Measurements from ENCODE around the gene FN3K. TPM values are rescaled to one million over a fixed set of nuclear protein-coding genes. Genes with fewer than 3 reads are reported as not detected.
"Not testable (repeated sequence)": the region's sequence is repeated elsewhere in the genome, so short reads cannot be mapped to it uniquely, and the experiment has no call there.

Gene FN3K
- total RNA-seq, 4 donors from 2014 or later: 1.1 to 5.5 (median 2.7) TPM

DNA sequence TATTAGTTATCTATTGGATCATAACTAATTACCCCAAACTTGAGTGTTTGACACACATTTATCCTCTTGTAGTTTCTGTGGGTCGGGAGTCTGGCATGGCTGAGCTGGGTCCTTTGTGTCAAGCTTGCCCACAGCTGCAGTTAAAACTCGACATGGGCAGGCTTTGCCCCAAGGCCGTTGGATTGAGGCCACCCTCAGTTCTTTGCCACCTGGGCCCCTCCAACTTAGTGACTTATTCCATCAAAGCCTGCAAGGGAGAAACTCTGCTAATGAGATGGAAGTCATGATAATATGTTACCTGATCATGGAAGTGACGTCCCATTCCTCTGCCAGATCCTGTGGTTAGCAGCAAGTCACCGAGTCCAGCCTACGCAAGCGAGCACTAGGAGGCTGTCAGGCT lies 33.6 kb downstream of the FN3K start:
- Histone ChIP-seq H3K36me3 (peaks cover 0 to 40% of the 10 kb centered on the region in 2 donors), H3K9me3 (no peaks in the 10 kb centered on the region), H3K27me3 (no peaks in the 10 kb centered on the region), H3K4me1 (no peaks in the 10 kb centered on the region), H3K4me3 (no peak overlapping the region), H3K27ac (no peak overlapping the region)
- DNase-seq (no peak), ATAC-seq (no peak)
- in situ Hi-C loops (cut with MboI; ENCODE audit: low sequenced_read_pairs in 4 of 4): loop anchor here in 2 of 4 donors (25.0 kb wide), 2 partner anchors 107 to 407 kb away; partner anchors contain the start of genes TEX19 (in 1 of the 2) and UTS2R (in 1 of the 2)
- intact Hi-C loops (cut with DNase I; ENCODE audit: low total_unique reads): no loop called here
- TF ChIP-seq, protein P1, sequence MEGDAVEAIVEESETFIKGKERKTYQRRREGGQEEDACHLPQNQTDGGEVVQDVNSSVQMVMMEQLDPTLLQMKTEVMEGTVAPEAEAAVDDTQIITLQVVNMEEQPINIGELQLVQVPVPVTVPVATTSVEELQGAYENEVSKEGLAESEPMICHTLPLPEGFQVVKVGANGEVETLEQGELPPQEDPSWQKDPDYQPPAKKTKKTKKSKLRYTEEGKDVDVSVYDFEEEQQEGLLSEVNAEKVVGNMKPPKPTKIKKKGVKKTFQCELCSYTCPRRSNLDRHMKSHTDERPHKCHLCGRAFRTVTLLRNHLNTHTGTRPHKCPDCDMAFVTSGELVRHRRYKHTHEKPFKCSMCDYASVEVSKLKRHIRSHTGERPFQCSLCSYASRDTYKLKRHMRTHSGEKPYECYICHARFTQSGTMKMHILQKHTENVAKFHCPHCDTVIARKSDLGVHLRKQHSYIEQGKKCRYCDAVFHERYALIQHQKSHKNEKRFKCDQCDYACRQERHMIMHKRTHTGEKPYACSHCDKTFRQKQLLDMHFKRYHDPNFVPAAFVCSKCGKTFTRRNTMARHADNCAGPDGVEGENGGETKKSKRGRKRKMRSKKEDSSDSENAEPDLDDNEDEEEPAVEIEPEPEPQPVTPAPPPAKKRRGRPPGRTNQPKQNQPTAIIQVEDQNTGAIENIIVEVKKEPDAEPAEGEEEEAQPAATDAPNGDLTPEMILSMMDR (IDR thresholded peaks at IDR 0.05 in 4 of 5, conservative IDR thresholded peaks at IDR 0.05 in 1 of 5): no peak
- TF ChIP-seq POLR2A (IDR thresholded peaks at IDR 0.05): no peak

DNA sequence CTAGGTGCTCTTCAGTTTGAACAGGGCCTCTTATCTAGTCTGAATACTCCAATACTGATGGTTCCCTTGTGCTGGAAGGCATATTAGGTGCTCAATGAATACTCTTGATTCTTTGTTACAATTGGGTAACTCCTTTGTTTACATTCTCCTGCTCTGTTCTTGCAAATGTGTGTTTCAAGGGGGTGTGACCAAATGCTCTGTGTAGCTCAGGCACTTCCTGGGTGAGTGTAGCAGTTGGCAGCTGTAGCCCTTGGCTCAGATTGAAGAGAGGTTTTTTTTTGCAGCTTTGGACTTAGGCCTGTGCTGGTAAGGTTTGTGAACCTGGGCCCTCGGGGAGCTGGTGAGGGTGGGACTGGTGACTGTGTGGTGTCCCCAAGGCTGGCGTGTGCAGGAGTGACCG lies 36.6 kb downstream of the FN3K start:
- H3K27ac ChIP-seq: no peak overlapping the region
- no peaks in the 10 kb centered on the region for H3K27me3 ChIP-seq
- peaks cover 0 to 22% of the 10 kb centered on the region in 2 donors for H3K36me3 ChIP-seq
- TF ChIP-seq, protein P1 (IDR thresholded peaks at IDR 0.05 in 4 of 5, conservative IDR thresholded peaks at IDR 0.05 in 1 of 5): no peak
- TF ChIP-seq POLR2A (IDR thresholded peaks at IDR 0.05): no peak
- H3K9me3 ChIP-seq: no peaks in the 10 kb centered on the region
- in situ Hi-C loops (cut with MboI; ENCODE audit: low sequenced_read_pairs in 4 of 4) (loop anchor here in 2 of 4 donors (25.0 kb wide), 2 partner anchors 110 to 410 kb away; partner anchors contain the start of genes TEX19 (in 1 of the 2) and UTS2R (in 1 of the 2)), intact Hi-C loops (cut with DNase I; ENCODE audit: low total_unique reads) (no loop called here)
- no peaks in the 10 kb centered on the region for H3K4me1 ChIP-seq
- ATAC-seq (no peak), DNase-seq (no peak)
- H3K4me3 ChIP-seq: no peak overlapping the region

DNA sequence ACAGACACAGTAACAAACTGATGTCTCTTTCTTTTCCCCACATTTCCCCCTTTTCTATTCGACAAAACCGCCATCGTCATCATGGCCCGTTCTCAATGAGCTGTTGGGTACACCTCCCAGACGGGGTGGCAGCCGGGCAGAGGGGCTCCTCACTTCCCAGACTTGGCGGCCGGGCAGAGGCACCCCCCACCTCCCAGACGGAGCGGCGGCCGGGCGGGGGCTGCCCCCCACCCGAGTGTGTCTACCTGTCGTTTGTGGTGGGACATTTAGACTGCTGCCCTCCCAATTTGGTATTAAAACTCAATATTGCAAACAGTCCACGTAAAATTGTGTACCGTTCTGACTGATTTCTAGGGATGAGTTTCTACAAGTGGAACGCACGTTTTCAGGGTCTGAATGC lies 39.0 kb downstream of the FN3K start:
- H3K27me3 ChIP-seq; ATAC-seq; H3K4me1 ChIP-seq; H3K36me3 ChIP-seq; H3K27ac ChIP-seq; intact Hi-C loops (cut with DNase I; ENCODE audit: low total_unique reads); DNase-seq; H3K9me3 ChIP-seq: not testable (repeated sequence)
- in situ Hi-C loops (cut with MboI; ENCODE audit: low sequenced_read_pairs in 4 of 4): loop anchor here in 2 of 4 donors (25.0 kb wide), 2 partner anchors 112 to 412 kb away; partner anchors contain the start of genes TEX19 (in 1 of the 2) and UTS2R (in 1 of the 2)
- peak overlapping the region in 2 of 4 donors; percentile 21 to 30 for H3K4me3 ChIP-seq

DNA sequence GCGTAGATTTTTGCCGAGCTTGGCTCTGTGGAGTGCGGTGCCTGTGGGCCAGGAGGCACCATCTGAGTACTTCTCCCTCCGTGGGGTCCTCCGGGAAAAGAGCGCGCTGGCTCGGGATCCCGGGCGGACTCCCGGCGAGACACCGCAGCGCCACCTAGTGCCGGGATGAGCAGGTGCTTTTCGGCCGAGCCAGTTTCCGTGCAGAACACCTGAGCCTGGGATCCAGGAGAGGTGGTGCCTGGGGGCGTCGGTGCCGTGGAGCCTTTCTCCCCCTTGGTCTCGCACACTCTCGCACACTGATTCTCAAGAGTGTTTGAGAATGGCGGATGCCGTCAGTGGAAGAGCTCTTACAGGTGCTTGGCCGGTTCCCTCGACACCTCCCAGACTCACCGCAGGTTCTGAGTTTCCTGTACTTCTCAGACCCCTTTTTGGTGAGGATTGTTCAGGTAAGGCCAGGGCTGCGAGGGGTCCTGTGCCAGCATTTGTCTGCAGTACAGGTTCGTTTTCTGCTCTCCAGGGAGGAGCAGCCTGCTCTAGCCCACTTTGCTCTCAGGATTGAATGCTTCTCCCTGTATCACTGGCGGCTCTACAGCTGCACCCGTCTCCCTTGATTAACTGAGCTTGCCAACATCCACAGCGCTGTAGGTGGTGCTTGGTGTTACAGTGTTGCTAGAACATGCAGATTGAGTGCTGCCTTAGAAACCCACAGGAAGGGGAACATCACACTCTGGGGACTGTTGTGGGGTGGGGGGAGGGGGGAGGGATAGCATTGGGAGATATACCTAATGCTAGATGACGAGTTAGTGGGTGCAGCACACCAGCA lies 39.8 kb downstream of the FN3K start:
- intact Hi-C loops (cut with DNase I; ENCODE audit: low total_unique reads): loop anchor here (1.0 kb wide), 1 partner anchor 107 kb away; no protein-coding TSS in a partner anchor
- no peaks in the 10 kb centered on the region for H3K36me3 ChIP-seq
- peak; percentile 24 to 50 for DNase-seq
- ATAC-seq: peak; percentile 50 to 75
- H3K4me1 ChIP-seq: no peaks in the 10 kb centered on the region
- H3K4me3 ChIP-seq: peak overlapping the region in 3 of 4 donors; percentile 21 to 46 (median 30)
- H3K9me3 ChIP-seq: no peaks in the 10 kb centered on the region
- in situ Hi-C loops (cut with MboI; ENCODE audit: low sequenced_read_pairs in 4 of 4): no loop called here
- no peak for TF ChIP-seq POLR2A (IDR thresholded peaks at IDR 0.05)
- TF ChIP-seq, protein P1 (IDR thresholded peaks at IDR 0.05 in 4 of 5, conservative IDR thresholded peaks at IDR 0.05 in 1 of 5): peak; percentile 53 to 91 (median 87)
- no peaks in the 10 kb centered on the region for H3K27me3 ChIP-seq
- no peak overlapping the region for H3K27ac ChIP-seq

DNA sequence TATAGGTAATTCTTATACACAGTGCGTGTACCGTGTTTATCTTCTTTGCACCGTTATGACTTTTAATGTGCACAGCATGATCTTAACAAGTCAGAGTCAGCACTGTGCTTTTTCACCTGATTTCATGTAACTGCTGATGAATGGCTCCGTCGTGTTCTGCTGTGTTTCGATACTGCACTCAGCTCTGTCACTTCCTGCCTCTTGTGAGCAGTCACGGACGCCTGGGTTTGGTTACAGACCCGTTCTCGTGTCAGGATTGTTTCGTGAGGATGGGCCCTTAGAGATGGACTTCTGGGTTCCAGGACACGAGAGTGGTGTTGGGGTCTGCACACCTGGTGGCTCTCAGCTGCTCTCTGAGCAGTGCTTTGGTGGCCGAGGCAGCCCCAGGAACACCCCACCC lies 41.0 kb downstream of the FN3K start:
- no peak for TF ChIP-seq POLR2A (IDR thresholded peaks at IDR 0.05)
- TF ChIP-seq, protein P1 (IDR thresholded peaks at IDR 0.05 in 4 of 5, conservative IDR thresholded peaks at IDR 0.05 in 1 of 5): no peak
- H3K4me3 ChIP-seq: no peak overlapping the region
- DNase-seq: no peak
- in situ Hi-C loops (cut with MboI; ENCODE audit: low sequenced_read_pairs in 4 of 4): no loop called here
- no peak for ATAC-seq
- no peaks in the 10 kb centered on the region for H3K36me3 ChIP-seq
- no peaks in the 10 kb centered on the region for H3K27me3 ChIP-seq
- intact Hi-C loops (cut with DNase I; ENCODE audit: low total_unique reads): no loop called here
- no peak overlapping the region for H3K27ac ChIP-seq
- no peaks in the 10 kb centered on the region for H3K4me1 ChIP-seq
- H3K9me3 ChIP-seq: no peaks in the 10 kb centered on the region

All from gastrocnemius medialis (tissue), 4 donors.